GM10248 (cell line): Measurements from ENCODE around the gene ACAA1.
"Not testable (repeated sequence)": the region's sequence is repeated elsewhere in the genome, so short reads cannot be mapped to it uniquely, and the experiment has no call there.

ENCODE experiments used
- CTCF ChIA-PET: fragments of 300-600 bp; sonication (Branson Sonifier 250); formaldehyde crosslinking; extraction: SDS; loops from one replicate; lab custom pipeline; 2021; ENCODE audit warnings: antibody characterized with exemption; lab: Yijun Ruan, JAX
- POLR2A ChIA-PET: fragments of 350-650 bp; sonication (Branson Sonifier 250); formaldehyde crosslinking; extraction: SDS; loops from one replicate; lab custom pipeline; 2020; ENCODE audit warnings: antibody characterized with exemption; lab: Yijun Ruan, JAX
- DNase-seq: peaks from one replicate; pipeline ENCODE4 v3.0.0; 2012; ENCODE audit errors: extremely low spot score
- TF ChIP-seq, protein P1 (sequence below): IDR thresholded peaks from 2 replicates; pipeline ENCODE4 v1.5.1; 2012; ENCODE audit warnings: mild to moderate bottlenecking, low read depth; ENCODE audit errors: extremely low read depth, missing control alignments, control extremely low read depth

Gene ACAA1

DNA sequence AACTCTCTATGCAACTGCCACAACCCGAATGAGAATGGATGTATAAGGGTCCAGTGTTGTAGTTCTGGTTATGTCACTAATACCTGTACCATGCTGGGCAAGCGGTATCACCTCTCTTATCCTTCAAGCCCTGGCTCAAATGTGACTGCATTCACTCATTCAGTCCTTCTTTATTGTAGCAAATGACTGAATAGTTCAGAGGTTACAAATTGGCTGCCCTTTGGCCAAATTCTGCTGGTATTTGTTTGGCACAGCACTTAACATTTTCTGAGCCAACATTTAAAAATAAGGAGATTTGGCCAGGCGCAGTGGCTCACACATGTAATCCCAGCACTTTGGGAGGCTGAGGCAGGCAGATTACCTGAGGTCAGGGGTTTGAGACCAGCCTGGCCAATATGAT, 50.4 kb downstream of the ACAA1 start:
- no peak for DNase-seq
- TF ChIP-seq, protein P1, sequence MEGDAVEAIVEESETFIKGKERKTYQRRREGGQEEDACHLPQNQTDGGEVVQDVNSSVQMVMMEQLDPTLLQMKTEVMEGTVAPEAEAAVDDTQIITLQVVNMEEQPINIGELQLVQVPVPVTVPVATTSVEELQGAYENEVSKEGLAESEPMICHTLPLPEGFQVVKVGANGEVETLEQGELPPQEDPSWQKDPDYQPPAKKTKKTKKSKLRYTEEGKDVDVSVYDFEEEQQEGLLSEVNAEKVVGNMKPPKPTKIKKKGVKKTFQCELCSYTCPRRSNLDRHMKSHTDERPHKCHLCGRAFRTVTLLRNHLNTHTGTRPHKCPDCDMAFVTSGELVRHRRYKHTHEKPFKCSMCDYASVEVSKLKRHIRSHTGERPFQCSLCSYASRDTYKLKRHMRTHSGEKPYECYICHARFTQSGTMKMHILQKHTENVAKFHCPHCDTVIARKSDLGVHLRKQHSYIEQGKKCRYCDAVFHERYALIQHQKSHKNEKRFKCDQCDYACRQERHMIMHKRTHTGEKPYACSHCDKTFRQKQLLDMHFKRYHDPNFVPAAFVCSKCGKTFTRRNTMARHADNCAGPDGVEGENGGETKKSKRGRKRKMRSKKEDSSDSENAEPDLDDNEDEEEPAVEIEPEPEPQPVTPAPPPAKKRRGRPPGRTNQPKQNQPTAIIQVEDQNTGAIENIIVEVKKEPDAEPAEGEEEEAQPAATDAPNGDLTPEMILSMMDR: no peak
- CTCF ChIA-PET: no interaction called here
- POLR2A ChIA-PET: no interaction called here

DNA sequence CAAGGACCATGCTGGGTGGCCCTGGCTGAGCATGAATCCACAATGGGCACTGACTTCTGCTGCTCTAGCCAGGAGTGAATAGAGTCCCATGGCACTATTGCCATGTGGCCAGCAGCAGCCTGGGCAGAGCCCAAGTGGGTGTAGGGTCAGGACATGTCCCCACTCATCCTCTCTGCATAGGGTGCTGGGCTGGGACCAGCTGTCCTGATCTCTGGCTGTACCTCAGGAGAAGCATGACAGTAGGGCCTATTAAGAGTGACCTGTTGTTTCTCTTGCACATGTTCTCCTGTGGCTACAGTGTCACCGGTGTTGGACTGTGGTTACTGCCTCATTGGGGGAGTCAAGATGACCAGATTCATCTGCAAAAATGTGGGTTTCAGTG, 51.0 kb downstream of the ACAA1 start:
- TF ChIP-seq, protein P1: no peak
- no peak for DNase-seq
- POLR2A ChIA-PET: no interaction called here
- CTCF ChIA-PET: interaction anchor here (1.3 to 1.4 kb wide), 2 partner anchors 32 to 230 kb away, joined by 3 to 4 read pairs; no protein-coding TSS in a partner anchor

DNA sequence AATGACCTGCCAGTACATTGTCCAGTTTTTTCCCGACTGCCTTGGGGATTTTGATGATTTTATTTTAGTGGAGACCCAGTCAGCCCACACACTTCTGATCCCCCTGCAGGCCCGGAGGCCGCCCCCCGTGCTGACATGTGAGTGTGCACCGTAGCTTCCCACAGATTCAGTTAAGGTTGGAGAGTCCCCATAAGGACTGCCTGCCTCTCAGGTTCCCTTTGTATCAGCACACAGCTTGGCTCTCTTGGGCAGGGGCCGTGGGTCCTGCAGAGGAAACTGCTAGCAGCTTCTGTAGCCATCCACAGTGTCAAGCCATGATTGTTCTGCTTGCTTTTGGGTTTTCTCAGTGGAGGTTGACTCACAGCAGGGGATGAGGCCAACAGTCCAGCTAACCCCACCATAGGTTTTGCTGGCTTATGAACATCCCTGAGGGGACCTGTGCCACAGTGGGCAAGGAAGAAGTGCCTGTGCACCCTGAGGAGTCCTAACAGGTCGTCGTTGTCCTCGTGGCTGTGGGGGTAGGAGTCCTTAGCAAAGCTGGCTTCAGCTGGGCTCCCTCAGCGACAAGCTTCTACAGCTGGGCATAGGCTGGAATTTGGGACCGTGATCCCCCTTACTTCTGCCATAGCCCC, 51.5 kb downstream of the ACAA1 start:
- TF ChIP-seq, protein P1: no peak
- POLR2A ChIA-PET: no interaction called here
- CTCF ChIA-PET: interaction anchor here (1.3 to 1.4 kb wide), 2 partner anchors 33 to 230 kb away, joined by 3 to 4 read pairs; no protein-coding TSS in a partner anchor
- DNase-seq: peak; percentile 15

DNA sequence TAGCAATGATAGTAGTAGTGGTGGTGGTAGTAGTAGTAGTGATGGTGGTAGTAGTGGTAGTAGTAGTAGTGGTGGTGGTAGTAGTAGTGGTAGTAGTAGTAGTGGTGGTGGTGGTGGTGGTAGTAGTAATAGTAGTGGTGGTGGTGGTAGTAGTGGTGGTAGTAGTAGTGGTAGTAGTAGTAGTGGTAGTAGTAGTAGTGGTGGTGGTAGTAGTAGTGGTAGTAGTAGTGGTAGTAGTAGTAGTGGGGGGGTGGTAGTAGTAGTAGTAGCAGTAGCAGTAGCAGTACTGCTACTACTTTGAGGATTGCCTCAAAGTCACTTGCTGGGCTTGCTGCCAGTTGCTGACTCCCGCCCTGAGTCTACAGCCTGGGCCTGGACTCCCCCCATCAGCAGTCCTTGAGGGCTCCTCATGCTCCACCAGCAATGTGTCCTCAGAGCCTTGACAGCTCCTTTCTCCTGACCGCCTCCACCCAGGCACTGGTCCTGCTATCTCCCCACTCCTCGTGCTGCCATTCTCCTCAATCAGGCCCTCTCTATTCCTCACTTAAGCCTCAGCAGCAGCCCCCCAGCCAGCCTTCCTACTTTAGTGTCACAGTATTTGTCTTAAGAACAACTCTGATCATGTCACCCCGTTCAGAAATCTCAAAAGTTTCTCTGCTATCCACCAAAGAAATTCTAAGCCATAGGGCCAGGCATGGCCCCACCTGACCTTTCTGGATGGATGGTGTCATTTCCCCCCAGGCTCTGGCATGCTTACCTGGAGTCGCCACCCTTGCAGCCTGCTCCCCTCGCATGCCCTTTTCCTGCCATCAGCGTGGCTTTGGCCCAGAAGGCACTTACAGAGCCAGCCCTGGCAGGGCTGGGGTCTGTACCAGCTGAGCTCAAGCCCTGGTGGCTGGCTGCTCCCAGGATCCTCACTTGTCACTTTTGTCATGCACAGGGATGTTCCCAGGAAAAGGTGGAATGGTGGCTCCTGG, 52.3 kb downstream of the ACAA1 start:
- CTCF ChIA-PET: interaction anchor here (1.3 to 1.4 kb wide), 2 partner anchors 33 to 229 kb away, joined by 3 to 4 read pairs; no protein-coding TSS in a partner anchor
- TF ChIP-seq, protein P1: no peak
- POLR2A ChIA-PET: no interaction called here
- peak; percentile 37 for DNase-seq

DNA sequence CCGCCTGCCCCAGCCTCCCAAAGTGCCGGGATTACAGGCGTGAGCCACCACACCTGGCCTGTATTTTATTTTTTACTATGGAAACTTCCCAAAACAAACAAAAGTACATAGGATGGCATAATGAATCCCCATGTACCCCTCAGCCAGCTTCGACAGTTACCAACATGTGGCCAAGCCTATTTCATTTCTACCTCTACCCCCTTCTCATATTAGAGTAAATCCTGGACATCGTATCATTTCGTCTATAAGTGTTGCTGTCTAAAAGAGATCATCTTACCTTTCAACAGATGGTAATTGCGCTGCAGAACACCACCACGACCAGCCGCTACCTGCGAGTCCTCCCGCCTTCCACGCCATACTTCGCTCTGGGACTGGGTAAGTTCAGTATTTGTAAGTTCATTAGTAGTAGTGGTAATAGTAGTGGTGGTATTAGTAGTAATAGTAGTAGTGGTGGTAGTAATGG, 53.0 kb downstream of the ACAA1 start:
- TF ChIP-seq, protein P1: no peak
- no peak for DNase-seq
- ChIA-PET CTCF (no interaction called here), POLR2A (no interaction called here)

DNA sequence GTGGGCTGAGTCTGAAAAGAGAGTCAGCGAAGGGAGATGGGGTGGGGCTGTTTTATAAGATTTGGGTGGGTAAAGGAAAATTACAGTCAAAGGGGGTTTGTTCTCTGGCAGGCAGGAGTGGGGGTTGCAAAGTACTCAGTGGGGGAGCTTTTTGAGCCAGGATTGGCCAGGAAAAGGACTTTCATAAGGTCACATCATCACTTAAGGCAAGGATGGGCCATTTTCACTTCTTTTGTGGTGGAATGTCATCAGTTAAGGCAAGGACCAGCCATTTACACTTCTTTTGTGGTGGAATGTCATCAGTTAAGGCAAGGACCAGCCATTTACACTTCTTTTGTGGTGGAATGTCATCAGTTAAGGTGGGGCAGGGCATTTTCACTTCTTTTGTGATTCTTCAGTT, 53.7 kb downstream of the ACAA1 start:
- CTCF ChIA-PET, POLR2A ChIA-PET, DNase-seq: not testable (repeated sequence)

DNA sequence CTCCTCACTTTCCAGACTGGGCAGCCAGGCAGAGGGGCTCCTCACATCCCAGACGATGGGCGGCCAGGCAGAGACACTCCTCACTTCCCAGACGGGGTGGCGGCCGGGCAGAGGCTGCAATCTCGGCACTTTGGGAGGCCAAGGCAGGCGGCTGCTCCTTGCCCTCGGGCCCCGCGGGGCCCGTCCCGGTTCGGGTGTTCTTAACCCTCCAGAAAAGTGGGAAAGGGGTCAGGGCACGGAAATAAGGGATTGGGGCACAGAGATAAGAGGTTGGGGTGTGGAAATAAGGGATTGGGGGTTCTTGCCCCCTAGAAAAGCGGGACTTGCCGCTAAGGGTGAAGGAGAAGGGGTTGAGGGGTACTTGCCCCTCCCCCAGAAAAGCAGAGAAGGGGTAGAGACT, 54.6 kb downstream of the ACAA1 start:
- DNase-seq, POLR2A ChIA-PET, CTCF ChIA-PET: not testable (repeated sequence)

DNA sequence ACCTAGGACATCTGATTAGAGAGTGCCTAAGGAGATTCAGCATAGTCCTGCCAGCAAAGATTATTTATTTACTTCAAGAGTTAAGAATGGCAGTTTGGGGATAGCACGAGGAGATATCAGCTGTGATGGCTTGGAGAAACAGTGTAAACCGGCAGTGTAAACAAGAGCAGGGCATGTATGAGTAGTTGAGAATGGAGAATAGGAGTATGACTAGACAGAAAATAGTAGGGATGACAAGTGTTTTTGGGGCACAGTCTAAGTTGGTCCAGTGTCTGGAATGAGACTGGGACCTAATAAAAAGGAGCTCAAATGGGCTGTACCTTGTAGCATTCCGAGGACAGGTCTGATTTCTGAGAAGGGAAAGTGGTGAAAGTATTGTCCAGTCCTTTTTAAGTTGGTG, 59.9 kb downstream of the ACAA1 start:
- DNase-seq, CTCF ChIA-PET, POLR2A ChIA-PET: not testable (repeated sequence)
